GM19099 (cell line): ENCODE measurements around the gene FSIP1.

Experiments
- POLR2A ChIP-seq: IDR thresholded peaks from 3 replicates; pipeline ENCODE4 v1.6.1; 2011; ENCODE audit warnings: low read depth; ENCODE audit not compliant: insufficient read length; ENCODE audit errors: extremely low read depth

FSIP1 gene

GRCh38 chr15:39783244-39783820 lies 691 bp upstream of the FSIP1 start:
- no peak for TF ChIP-seq POLR2A

DNA sequence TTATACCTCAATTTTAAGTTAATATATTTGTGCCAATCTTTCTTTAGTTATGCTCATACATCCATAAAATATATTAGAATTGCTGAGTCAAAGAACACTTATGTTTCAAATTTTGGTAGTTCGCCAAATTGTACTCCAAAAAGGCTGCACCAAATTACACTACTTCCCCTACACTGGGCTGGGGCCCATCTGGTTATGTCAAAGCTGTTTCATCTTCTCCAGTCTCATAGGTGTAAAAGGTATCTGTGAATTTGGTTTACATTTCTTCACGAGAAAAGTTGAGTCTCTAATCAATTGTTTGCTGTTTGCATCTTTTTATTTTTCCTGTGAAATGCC lies 706 bp downstream of the FSIP1 start:
- no peak for TF ChIP-seq POLR2A

DNA sequence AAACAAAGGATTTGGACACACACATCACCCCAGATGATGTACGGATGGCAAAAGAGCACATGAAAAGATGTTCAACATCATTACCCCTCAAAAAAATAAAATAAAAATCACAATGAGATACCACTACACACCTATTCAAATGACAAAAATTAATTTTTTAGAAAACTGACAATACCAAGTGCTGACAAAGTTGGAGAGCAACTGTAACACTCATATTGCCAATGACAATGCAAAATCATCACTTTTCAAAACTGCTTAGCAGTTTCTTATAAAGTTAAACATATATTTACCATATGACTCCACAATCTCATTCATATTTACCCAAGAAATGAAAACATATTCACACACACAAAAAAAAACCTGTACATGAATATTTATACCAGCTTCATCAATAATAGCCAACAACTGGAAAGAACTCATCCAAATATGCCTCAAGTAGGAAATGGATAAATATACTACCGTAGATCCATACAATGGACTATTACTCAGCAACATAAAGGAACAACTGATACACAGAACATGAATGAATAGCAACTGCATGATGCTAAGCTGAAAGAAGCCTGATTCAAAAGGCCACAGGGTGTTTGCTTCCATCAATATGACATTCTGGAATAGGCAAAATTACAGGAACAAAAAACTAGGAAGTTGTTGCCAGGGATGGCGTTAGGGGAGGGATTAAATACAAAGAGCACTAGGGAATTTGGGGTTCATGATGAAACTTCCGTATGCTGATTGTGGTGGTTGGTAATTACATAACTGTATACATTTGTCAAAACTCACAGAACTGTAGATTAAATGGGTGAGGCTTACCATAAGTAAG lies 1.3 kb downstream of the FSIP1 start:
- TF ChIP-seq POLR2A: no peak

DNA sequence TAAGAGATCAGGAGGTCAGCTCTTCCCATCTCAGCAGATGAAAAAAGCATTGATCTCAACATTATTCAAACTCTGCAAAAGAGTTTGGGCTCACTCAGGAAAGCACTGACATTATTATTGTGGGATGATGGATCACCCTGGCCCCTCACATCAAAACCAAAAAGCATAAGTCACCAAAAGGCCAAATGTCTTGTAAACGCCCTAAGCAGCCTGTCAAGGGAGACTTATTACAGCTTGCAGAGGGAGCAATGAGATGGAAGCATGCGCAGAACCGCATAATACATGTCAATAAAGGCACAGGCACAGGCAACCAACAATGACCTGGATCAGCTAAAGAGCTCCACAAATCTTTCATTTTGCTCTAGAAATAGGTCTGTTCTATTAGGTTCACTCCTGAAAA lies 4.6 kb downstream of the FSIP1 start:
- TF ChIP-seq POLR2A: no peak

DNA sequence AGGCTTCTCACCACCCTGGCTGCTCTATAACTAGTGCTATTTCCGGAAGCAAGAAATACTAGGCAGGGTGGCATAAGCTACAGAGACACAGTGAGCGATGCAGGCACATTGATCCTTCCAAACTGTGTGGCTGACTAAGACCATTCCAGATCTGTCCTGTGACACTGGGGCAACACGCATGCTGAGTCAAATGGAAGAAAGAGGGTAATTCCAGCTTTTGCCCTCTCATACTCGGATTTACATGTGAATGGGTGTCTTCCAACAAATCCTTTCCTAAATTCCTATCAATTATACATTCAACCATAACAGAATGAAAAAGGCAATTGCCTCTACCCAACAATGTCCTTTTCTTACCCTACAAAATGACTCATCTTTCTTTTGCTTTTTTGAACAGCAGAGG lies 5.1 kb downstream of the FSIP1 start:
- no peak for TF ChIP-seq POLR2A

DNA sequence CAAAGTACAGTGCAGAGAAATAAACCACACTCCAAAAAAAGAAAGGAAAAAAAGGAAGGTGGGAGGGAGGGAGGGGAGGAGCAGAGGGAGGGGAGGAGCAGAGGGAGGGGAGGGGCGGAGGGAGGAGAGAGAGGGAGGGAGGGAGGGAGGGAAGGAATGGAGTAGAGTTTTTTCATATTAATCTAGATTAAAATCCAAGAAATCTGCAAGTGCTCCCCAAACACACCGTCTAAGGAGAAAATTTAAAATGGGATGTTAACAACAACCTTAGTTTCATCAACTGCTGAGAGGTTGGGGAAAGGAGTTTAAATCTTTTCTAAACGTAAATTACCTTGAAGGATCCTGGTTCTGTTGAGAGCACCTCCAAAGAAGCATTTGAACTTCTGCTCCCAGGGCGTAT lies 6.6 kb downstream of the FSIP1 start:
- TF ChIP-seq POLR2A: no peak

DNA sequence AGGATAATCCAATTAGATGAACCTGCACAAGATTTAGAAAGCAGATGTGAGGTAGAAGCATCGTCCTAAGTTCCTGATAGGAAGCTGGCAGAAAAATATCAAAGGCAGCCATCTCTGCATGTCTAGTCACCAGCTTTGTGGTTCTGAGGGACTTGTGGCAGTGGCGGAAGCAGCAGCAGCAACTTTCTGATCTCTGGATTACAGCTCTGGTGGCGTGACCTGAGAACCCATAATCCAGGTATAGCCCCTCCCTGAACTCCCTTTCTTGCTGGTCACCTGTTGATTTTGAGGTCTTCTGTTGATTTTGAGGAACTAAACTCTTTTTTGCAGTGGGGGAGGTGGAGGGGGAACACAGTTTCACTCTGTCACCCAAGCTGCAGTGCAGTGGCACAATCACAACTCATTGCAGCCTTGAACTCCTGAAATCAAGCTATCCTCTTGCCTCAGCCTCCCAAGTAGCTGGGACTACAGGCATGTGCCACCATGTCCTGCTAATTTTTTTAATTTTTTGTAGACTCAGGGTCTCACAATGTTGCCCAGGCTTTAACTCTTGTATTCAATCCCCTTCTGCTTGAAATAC lies 7.9 kb downstream of the FSIP1 start:
- TF ChIP-seq POLR2A: no peak

- TF ChIP-seq POLR2A: no peak
Observed at GRCh38 chr15:39770748-39771689, 11.6 kb downstream of the FSIP1 start.

DNA sequence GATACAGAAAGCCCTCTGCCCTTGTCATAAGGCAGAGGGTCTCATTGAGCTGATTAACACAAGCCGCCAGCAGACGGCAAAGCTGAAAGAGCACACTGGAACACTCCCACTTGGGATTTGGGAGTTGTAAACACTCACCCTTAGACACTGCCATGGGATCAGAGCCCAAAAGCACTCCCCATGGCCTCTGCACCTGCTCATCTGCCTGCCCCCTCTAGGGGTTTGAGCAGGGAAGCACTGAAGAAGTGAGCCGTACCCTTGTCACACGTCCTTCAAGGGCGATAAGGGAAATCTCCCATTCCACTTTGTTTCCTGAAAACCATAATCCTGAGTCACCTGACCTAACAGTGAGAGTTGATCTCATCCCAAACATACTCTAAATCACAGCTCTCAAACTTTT lies 14.7 kb downstream of the FSIP1 start:
- TF ChIP-seq POLR2A: no peak

DNA sequence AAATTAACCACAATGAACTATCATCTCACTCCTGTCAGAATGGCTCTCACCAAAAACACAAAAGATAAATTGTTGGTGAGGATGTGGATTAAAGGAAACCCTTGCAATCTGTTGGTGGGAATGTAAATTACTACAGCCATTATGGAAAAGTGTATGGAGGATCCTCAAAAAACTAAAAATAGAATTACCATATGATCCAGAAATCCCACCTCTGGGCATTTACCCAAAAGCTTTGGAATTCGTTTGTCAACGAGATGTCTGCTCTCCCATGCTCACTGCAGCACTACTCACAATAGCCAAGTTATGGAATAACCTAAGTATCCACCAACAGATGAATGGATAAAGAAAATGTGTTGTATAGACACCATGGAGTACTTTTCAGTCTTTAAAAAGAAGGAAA lies 21.6 kb downstream of the FSIP1 start:
- no peak for TF ChIP-seq POLR2A

- no peak for TF ChIP-seq POLR2A
Observed at GRCh38 chr15:39756806-39757522, 25.7 kb downstream of the FSIP1 start.

DNA sequence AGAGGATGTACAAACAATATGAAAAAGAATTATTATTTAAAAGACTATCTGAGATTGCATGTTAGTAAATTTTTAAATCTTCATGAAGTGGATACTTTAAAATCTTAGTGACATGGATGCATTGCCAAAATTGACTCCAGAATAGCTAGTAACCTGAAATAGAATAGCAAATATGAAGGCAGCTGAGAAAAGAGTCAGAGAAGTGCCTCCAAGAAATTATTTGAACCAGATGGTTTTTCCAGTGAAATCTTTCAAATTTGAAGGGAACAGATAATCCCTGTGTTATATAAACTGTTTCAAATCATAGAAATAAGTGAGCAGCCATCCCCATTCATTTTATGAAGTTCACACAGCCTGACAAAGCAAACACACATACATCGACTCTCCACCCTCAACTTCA lies 29.6 kb downstream of the FSIP1 start:
- TF ChIP-seq POLR2A: no peak

DNA sequence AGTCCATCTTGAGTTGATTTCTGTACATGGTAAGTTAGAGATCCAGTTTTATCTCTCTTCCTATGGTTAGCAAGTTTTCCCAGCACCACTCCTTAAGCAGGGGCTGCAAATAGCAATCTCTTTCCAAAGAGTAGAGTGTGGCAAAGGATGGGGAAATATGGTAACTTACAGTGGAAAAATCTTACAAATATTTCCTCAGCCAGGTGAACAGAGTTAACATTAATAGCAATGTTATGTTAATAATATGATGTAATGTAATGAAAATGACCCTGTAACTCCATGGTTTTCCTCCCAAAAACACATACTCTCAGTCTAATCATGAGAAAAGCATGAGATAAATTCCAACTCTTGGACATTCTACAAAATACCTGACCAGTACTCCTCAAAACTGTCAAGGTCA lies 30.4 kb downstream of the FSIP1 start:
- TF ChIP-seq POLR2A: no peak

DNA sequence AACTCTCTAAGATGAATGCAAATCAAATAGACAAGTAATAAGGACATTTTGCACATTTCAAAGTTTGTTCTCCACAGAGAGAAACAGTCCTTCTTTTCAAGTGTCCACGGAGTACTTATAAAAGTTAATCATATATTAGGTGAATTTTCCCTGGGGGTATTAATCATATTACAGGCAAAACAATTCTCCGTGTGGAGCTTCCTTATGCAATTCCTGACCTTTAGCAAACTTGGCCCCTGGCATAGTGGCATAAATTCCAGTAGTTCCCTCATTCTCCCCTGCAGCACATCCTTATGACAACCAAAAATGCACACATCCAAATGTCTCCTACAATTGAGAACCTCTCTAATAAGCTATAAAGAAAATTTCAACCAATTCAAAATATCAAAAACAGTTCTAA lies 34.4 kb downstream of the FSIP1 start:
- no peak for TF ChIP-seq POLR2A

- no peak for TF ChIP-seq POLR2A
Observed at GRCh38 chr15:39747326-39747725, 35.3 kb downstream of the FSIP1 start.
